NCI-H2196 treated with DMSO at 0.1 percent for 48 hours (cell line): ENCODE measurements around the gene UNC80.

Experiments used
- DNase-seq: peaks from one replicate; lab custom pipeline; 2025; ENCODE audit not compliant: unreplicated experiment; lab: John Stamatoyannopoulos, UW

UNC80 gene

GRCh38 chr2:210004881-210005280 lies 233.2 kb downstream of the UNC80 start:
- no peak for DNase-seq

GRCh38 chr2:210007895-210008294 lies 236.3 kb downstream of the UNC80 start:
- no peak for DNase-seq

- no peak for DNase-seq
Measured at GRCh38 chr2:210009126-210009525, 237.5 kb downstream of the UNC80 start.

- DNase-seq, result no peak
Measured at GRCh38 chr2:210009896-210010295, 238.3 kb downstream of the UNC80 start.

GRCh38 chr2:210020138-210020537 lies 248.5 kb downstream of the UNC80 start:
- DNase-seq, result no peak

- no peak for DNase-seq
Measured at GRCh38 chr2:210022824-210023223, 251.2 kb downstream of the UNC80 start.

- no peak for DNase-seq
Measured at GRCh38 chr2:210027608-210028007, 256.0 kb downstream of the UNC80 start.

GRCh38 chr2:210028178-210028577 lies 256.5 kb downstream of the UNC80 start:
- DNase-seq, result no peak

- no peak for DNase-seq
Measured at GRCh38 chr2:210034087-210034683, 262.6 kb downstream of the UNC80 start.

GRCh38 chr2:210035679-210036078 lies 264.0 kb downstream of the UNC80 start:
- DNase-seq, result no peak

- no peak for DNase-seq
Measured at GRCh38 chr2:210038078-210038477, 266.4 kb downstream of the UNC80 start.

- no peak for DNase-seq
Measured at GRCh38 chr2:210046851-210047500, 275.3 kb downstream of the UNC80 start.
